Hindlimb muscle (tissue), 1 donor: Measurements from ENCODE around the gene COQ9. TPM values are rescaled to one million over a fixed set of nuclear protein-coding genes. Genes with fewer than 3 reads are reported as not detected.
"Not testable (repeated sequence)": the region's sequence is repeated elsewhere in the genome, so short reads cannot be mapped to it uniquely, and the experiment has no call there.

ENCODE experiments used
- DNase-seq: peaks from one replicate; pipeline ENCODE4 v3.0.0-alpha.2; 2013
- polyA plus RNA-seq: library from polyadenylated mRNA; unstranded; fragments of 120-200 nt; gene quantifications from one replicate; pipeline ENCODE4 v1.2.1, GENCODE V29; 2013; ENCODE audit not compliant: insufficient read length

The COQ9 gene
- polyA plus RNA-seq, 1 donor, result 70.1 TPM

DNA sequence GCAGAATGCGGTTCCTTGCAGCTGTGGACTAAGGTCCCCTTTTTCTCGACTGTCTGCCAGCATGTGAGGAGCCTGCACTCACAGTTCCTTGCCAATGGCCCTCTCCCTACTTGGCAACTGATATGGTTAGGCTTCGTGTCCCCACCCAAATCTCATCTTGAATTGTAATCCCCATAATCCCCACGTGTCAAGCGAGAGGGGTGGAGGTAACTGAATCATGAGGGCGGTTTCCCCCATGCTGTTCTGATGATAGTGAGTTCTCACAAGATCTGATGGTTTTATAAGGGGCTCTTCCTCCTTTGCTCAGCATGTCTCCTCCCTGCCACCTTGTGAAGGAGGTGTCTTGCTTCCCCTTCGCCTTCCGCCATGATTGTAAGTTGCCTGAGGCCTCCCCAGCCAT lies 20.0 kb upstream of the COQ9 start:
- no peak for DNase-seq

DNA sequence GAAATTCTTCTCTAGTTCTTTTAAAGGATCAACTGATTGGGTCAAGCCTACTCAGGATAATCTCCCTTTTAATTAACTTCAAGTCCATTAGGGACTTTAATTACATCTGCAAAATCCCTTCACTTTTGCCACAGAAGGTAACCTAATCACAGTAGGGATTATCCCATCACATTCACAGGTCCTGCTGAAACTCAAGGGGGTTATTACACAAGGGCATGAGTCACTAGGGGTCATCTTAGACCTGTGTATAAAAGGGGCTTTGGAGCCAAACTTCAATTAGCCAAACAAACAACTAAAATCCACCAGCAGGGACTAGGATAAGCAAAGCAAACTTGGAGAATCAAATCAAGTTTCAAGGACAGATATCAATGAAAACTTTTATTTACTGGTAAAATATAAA lies 19.5 kb upstream of the COQ9 start:
- no peak for DNase-seq

DNA sequence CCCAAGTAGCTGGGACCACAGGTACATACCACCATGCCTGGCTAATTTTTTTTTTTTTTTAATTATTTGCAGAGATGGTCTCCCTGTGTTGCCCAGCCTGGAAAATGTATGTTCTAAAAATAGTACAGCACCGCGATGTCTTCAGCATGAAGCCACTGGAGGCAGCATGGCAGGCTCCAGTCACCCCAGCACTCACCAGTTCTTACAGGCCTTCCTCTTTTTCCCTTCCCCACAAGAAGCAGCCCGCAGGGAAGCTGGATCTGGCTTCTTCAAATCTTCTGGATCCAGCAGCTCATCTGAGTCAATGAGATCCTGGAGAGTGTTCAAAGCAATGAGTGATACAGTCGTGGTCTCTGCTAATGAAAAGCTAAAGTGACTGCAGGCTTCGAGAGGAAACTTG lies 16.3 kb upstream of the COQ9 start:
- no peak for DNase-seq

DNA sequence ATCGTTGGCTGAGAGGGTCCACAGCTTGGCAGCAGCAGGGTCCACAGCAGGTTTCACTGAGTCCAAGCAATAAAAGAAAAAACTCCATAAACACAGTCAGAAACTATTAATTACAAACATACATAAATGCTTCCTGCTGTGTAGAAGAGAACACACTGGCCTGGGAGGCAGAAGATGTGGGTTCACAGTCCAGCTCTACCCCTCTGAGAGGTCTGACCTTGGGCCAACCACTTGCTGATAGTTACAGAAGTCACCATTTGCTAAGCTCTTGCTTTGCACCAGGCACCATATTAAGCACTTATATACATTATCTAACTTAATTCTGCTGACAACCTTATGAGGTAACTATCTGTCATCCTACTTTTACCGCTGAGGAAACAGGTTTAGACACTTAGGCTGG lies 14.8 kb upstream of the COQ9 start:
- no peak for DNase-seq

DNA sequence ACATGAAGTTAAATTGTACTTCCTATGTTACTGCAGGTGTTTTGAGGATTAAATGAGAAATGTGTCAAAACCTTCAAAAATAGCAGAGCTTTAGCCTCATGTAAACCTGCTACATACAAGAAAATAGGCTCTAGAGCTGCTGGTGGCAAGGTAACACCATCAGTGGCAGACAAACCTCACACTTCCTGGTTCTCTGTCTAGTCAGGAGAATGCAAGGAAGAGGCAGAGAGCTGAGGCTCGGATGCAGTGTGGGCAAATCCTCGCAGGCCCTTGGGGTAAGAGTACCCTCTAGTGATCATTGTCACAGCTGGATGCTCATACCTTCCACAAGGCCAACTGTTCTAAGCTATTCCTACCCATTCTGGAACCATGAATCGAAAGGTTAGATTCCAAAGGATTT lies 14.3 kb upstream of the COQ9 start:
- DNase-seq, result no peak

DNA sequence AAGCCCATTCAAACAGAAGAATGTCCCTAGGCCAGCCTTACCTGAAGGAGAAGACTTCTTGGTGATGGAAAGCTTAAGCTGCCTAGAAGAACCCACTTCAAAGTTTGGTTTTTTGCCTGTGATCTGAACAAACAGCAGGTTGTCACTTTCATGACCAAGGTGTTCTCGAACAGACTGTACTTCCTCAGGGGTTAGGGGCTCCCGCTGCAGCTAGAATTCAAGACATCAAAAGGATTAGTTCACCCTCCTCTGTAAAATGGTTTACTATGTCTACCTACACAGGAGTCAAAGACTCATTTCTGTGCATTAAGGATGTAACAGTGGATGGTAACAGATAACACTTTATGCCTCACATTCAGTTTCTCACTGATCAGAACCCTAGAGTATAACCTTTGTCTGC lies 13.3 kb upstream of the COQ9 start:
- DNase-seq, result no peak

DNA sequence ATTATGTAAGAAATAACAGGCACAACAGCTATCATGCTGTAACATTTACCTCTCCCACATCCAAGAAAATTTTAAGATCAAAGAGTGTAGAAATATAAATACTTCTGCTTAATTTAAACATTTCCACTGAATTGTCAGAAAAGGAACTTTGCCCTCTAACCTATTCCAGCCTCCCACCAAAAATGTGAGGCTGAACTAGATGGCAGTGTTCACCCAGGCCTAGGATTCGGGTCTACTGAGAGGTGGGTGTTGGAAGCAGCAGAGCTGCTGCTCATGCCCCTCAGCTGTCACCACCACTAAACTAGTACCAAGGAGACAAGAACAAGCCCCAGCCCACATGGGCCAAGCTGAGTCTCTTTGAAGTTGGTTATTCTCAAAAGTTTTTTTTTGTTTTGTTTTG lies 11.4 kb upstream of the COQ9 start:
- DNase-seq, result no peak

DNA sequence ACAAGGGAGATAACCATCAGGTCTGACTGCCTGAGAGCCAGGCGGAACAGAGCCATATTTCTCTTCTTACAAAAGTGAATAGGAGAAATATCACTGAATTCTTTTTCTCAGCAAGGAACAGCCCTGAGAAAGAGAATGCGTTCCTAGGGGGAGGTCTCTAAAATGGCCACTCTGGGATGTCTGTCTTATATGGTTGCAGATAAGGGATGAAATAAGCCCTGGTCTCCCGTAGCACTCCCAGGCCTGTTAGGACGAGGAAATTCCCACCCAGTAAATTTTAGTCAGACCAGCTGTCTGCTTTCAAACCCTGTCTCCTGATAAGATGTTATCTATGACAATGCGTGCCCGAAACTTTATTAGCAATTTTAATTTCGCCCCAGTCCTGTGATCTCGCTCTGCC lies 7.3 kb upstream of the COQ9 start:
- DNase-seq, result not testable (repeated sequence)

DNA sequence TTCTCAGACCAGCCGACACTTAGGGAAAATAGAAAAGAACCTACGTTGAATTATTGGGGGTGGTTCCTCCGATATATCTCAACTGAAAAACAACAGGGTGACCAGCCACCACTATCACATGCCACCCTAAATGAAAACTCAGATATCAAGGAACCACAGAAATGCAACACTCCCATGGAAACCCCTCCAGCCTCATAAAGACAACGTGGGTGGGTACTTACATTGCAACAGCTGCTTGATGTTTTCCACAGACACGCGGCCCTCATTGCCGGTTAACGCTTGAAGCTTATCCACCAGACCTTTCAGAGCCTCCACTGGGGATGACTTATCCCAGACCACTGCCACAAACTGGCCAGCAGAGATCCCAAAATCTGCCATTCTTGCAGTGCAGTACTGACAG lies 6.7 kb upstream of the COQ9 start:
- DNase-seq, result not testable (repeated sequence)

DNA sequence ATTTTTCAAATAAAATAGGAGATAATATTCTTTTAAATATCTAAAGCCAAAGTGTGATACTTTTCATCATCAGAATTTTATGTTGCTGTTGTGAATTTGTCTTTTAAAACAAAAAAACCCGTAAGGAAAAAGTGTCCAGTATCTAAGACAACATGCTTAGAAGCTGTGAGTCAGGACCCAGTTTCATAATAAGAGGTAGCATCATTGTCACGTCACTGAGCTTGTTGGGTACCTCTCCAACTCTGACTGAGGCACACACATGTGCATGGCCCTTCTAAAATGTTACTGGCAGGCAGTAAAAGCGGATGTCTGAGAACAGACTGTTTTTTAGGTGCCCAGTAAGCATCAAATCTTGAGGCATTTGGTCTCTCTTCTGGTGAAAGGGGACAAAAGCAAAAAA lies 2.6 kb upstream of the COQ9 start:
- no peak for DNase-seq

DNA sequence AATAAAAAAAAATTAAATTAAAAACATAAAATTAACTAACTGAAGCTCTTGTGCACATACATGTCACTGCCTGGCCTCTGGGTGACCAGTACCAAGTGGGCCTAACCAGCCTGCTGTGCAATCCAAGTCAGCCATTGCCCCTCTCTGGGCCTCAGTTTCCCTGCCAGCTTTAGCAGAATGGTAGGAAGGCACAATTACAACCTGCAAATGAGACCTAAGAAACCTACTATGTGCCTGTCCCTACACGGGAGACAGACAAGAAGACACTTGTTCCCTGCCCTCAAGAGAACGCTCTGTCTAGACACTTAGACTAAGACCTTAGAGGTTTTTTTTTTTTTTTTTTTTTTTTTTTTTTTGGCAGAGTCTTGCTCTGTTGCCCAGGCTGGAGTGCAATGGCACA lies 1.8 kb upstream of the COQ9 start:
- no peak for DNase-seq

DNA sequence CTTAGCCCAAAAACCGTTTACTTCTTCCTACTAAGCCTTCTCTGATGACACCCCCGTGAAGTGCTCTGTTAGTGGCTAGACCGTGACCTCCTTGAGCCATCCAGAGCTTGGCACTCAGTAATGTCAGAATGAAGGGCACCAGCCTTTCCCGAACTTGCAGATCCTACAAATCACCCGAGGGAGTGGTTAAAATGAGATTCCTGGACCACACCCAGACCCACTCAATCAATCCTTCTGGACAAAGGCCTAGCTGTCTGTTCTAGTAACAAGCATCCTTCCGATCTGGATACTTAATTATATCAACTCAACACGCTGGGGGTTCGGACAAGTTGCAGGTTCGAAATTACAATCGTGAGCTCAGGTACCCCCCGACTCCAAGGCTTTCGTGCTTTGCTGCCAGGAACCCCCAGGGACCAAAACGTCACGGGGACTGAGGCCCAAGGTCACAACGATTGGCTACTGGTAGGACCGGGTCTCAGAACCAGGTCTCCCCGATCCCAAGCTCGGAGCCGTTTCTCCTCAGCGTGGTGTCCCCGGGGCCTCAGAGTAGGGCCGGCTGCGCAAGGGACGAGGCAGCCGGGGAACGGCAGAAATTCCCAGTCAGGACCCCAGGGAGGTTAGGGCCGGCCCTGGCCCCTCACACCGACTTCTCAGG lies 621 bp upstream of the COQ9 start:
- peak; percentile 40 for DNase-seq

DNA sequence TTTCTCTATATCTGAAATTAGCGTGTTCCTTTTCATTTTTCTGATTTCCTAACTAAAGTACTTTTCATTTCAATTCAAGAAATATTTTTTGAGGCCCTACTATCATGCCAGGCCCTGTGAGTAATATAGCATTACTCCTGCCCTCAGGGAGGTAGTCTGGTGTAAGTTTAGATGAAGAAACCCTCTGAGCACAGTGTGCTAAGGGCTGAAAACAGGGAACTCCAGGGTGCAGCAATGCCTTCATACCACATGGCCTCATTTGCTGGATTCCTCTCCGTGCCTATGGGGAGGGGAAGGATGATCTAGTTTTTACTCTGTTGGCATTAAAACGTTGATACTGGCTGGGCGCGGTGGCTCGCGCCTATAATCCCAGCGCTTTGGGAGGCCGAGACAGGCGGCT lies 4.7 kb downstream of the COQ9 start:
- DNase-seq, result no peak

DNA sequence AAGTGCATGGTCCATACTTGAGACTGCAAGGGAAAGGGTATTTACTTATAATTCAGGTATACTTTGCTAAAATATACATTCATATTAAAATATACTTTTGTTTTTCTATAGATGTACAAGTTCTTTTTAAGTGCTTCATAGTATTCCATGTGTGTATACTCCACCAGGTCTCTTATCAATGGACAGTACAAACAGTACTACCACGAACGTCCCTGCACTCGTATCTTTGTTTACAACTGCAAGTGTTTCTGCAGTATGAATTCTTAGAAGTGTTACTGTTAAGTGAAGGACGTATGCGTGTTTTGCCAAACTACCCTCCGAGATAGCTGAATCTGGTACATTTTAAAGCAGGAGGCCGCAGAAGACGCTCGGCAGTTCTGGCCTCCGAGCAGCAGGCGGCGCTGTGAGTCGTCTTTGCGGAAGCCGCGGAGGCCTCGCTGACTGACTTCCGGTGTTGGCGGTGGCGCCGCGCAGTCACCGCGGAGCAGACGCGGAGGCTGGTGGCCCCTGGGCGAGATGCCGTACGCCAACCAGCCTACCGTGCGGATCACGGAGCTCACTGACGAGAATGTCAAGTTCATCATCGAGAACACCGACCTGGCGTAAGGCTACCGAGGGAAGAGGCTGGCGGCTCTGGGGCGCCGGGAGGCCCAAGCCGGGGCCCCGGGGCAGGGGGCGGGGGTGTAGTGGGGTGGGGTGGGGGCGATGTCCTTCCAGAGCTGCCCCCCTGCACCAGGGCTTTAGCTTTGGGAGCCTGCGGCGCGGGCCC lies 15.1 kb downstream of the COQ9 start, which contains the start of gene POLR2C:
Gene POLR2C, plus strand, starts transcription at position 471 of the 769 bp plus-strand sequence. Its CDS starts 46 bp downstream, at position 517.
- peak; percentile 90 for DNase-seq

DNA sequence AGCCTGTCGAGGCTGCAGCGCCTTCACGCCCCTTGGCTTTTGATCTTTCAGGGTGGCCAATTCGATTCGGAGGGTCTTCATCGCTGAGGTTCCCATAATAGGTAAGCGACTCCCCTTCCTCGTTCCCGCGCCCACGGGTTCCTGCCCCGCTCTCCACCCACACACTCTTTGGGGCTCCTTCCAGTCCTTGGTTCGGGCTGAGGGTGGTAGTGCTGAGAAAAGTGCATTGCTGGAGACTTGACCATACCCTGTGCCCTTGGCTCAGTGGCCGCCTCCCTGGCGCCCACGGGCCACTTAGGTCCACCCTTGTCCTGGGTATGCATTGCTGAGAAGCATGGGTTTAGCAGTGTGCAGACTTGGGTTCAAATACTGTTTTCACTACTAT lies 15.7 kb downstream of the COQ9 start:
- no peak for DNase-seq

DNA sequence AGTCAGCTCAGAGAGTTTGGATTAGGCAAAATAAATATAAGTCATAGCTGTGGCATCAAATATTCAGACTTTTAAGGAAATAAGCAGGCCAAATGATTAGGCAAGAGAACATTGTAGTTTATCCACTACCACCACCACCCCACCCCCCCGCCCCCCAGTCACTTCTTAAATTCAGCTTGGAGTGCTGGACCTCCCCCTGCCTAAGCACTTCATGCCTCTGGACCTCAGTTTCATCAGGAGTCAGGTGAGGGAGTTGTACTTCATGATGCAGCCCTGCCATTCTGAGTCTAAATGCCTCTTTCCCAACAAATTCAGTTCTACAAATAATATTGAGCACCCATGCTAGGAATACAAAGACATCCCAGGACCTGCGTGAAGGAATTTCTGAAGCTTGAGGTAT lies 17.2 kb downstream of the COQ9 start:
- no peak for DNase-seq

DNA sequence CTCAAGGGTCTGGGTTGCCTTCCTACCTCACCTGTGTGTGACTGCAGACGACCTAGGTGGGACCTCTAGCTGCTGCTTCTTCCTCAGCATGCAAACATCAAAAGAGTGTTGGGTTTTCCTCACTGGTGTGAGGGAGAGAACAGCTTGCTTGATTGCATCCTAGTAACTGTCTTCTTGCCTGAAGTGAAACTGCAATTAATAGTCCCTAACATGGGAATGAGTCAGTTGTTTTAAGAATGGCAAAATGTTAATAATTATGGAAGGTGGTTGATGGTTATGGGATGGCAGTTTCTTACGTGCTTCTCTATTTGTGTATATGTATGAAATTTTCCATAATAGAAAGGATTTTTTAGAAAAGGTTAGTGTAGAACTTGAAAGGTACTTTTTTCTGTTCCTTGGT lies 21.1 kb downstream of the COQ9 start:
- DNase-seq, result no peak

DNA sequence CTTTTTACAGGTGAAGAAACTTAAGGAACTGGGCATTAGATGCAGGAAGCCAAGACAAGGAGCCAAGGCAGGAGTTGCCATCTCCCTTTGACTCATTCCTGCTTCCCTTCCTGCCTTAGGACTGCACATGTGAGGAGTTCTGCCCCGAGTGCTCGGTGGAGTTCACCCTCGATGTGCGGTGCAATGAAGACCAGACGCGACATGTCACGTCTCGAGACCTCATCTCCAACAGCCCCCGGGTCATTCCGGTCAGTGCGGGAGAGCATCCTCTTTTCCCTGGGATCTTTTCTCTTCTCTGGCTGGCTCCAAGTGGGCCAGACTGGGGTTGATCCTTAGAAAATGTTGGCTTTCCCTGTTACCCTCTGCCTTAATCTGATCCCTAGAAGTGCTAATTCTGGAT lies 21.8 kb downstream of the COQ9 start:
- DNase-seq, result no peak

DNA sequence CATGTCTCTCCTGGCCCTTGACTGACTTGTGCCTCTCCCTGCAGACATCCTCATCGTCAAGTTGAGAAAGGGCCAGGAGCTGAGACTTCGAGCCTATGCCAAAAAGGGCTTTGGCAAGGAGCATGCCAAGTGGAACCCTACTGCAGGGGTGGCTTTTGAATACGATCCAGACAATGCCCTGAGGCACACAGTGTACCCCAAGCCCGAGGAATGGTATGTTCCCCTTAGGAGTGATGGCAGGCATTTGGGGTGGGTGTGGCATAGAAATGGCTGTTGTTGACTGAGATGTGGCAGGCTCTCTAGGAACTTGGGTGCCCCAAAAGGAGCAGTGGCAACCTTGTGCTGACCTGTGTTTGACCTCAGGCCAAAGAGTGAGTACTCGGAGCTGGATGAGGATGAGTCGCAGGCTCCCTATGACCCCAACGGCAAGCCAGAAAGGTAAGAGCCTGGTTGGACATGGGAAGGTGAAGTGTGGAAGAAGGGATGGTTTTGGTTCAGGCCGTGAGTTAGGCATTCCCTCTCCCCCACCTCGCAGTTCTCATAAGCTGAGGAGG lies 22.7 kb downstream of the COQ9 start:
- DNase-seq, result no peak

DNA sequence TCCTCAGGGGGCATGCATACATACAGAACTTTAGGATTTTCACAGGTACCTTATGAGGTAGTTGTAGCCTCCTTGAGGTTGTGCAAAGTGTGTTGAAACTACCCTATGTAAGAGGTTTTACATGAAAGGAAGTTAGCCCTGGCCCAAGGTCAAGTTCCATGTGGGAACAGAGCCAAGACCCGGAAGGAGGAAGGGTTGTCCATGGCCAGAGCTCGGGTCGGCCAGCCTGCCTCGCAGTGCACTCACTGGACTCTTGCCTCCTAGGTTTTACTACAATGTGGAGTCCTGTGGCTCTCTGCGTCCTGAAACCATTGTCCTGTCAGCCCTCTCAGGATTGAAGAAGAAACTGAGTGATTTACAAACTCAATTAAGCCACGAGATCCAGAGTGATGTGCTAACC lies 23.4 kb downstream of the COQ9 start:
- no peak for DNase-seq

DNA sequence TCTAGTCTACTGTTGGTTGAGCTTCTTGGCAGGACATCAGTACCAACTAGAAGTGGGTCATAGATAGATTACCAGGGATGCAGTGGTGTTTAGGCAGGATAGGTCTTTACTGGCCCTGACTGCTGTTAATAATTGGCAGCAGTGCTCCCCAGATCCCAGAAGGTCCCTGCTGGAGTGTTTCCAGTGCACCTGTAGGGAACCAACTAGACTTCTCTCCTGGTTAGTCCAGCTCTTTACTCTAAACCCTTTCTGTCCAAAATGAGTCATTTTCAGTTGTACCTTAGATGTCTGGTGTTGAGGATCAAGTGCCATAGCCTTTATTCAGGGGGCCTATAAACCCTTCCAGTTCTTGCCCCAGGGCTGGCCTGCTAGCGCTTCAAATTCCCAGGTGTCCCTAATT lies 23.9 kb downstream of the COQ9 start:
- no peak for DNase-seq

DNA sequence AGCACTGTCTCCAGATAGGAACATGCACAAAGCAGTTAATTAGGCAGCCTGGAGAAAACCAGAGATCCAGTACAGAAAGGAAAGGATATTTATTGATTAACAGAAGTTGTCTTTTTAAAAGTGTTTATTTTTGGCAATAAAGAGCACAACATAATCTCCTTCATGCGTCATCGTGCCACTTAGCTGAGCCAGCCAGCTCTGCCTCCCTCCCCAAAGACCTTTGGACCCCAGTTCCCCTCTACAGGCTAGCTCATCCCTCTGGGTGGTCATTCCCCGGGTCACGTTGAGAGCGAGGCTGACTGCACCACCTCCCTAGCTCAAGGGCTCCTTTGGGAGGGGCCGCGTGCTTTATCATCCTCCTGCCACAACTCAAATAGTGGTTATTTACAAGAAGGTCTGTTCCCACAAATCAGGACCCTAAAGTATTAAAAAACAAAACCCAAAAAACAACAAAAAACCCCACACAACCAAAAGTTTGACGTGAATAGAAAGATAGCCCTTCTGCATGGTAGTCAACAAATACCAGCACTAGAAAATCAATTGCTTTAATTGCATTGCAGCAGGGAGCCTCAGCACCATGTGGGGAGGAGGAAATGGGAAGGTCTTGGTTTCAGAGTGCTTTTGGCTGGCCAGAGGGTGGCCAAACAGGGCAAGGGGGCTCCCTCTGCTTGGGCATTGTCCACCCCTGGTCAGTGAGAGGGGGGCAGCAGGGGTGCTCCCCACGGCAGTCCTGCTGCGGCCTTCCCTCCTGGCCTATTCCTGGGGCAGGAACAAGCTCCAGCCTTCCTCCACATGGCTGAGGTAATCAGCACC lies 24.8 kb downstream of the COQ9 start:
- DNase-seq, result no peak

DNA sequence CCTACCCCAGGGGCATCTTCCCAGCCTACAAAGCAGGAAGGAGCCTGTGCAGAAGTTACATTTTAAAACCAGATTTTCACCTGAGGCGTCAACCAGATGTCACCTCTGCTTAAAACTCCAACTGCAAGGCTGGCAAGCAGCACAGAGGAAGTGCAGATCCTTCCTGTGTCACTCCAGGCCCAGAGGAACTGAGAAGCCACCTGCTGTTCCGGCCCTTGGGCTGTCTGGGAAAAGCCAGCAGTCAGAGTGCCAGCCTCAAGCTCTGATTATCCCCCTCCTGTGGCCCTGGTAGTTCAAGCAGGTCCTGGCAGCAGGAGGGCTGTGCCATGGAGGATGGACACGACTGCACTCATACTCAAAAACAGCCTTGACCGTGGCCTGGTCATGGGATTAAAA lies 25.4 kb downstream of the COQ9 start:
- DNase-seq, result no peak
